Measurements from ENCODE around the gene GLOD5.

The GLOD5 gene

DNA sequence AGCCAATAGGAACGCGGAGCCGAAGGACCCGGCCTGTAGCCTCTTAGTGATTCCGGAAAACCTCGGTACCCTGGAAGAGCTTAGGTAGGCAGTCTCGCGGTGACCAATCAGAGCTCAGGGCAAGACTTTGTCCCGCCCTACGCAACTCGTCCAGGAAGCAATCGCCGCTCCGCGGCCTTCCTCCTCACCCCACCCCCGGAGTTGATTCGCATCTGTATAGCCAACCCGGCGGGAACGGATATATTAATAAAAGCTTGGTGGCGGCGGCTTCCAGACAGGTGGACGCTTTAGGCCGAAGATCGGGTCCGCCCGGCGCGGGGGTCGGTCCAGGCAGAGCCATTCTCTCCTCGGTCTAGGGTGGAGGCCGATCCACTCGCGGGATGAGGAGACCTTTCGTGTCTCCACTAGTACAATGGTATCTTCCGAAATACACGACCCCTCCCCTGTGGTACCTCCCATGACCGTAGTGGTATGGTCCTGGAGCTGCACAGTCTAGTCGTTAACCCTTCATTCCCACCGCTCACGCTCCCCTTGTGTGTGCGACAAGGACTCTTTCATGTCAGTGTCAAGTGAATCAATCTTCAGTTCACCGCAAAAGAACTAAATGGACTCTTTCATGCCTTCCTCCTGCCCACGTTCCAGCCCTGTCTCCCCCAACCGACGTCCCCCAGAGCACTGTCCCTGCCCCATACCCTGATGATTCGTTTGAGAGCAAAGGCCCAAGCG, 24.2 kb upstream of the GLOD5 start:
- DNase-seq (ENCODE audit: low read depth) = peak; percentile 97
- peak overlapping the region; percentile 72 for H3K4me3 ChIP-seq (ENCODE audit: low read length)
- TF ChIP-seq, protein P1, sequence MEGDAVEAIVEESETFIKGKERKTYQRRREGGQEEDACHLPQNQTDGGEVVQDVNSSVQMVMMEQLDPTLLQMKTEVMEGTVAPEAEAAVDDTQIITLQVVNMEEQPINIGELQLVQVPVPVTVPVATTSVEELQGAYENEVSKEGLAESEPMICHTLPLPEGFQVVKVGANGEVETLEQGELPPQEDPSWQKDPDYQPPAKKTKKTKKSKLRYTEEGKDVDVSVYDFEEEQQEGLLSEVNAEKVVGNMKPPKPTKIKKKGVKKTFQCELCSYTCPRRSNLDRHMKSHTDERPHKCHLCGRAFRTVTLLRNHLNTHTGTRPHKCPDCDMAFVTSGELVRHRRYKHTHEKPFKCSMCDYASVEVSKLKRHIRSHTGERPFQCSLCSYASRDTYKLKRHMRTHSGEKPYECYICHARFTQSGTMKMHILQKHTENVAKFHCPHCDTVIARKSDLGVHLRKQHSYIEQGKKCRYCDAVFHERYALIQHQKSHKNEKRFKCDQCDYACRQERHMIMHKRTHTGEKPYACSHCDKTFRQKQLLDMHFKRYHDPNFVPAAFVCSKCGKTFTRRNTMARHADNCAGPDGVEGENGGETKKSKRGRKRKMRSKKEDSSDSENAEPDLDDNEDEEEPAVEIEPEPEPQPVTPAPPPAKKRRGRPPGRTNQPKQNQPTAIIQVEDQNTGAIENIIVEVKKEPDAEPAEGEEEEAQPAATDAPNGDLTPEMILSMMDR (conservative IDR thresholded peaks at IDR 0.05; ENCODE audit: low read length) = no peak

DNA sequence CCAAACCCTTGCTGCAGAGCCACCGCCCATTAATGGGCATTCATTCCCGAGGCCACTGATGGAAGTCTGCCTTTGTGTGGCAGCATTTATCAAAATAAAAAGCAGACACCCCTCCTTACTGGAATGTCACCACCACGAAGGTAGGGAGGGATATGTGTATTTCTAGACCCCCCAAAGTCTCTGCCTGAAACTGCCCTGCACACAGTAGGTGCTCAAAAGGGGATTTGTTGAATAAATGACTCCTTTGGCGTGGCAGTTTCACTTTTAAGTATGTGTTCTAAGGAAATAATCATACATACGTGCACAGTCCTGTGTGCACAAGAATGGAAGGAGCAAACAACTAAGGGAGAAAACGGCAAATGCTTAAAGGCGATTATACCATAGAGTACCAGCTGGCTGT, 23.6 kb upstream of the GLOD5 start:
- DNase-seq (ENCODE audit: low read depth) = no peak
- TF ChIP-seq, protein P1 (conservative IDR thresholded peaks at IDR 0.05; ENCODE audit: low read length) = no peak
- peak overlapping the region; percentile 72 for H3K4me3 ChIP-seq (ENCODE audit: low read length)

DNA sequence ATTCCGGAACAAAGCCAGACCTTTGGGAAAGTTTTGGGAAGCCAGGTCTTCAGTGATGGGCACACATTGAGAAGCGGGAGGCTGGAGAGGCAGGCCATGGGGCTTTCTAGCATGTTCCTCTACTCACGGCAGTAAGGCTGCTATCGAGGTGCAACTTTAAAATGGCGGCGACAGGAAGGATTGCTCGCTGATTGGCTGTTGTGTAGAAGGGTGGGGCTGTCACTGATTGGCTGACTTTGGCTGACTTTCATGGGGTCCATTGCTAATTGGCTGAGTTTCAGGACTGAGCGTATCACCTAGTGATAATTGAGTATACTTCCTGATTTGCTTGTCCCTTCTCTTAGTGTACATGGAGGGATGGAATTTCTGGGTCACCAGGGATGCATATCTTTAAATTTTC, 19.7 kb upstream of the GLOD5 start:
- no peak overlapping the region for H3K4me3 ChIP-seq (ENCODE audit: low read length)
- no peak for DNase-seq (ENCODE audit: low read depth)
- TF ChIP-seq, protein P1 (conservative IDR thresholded peaks at IDR 0.05; ENCODE audit: low read length) = no peak

DNA sequence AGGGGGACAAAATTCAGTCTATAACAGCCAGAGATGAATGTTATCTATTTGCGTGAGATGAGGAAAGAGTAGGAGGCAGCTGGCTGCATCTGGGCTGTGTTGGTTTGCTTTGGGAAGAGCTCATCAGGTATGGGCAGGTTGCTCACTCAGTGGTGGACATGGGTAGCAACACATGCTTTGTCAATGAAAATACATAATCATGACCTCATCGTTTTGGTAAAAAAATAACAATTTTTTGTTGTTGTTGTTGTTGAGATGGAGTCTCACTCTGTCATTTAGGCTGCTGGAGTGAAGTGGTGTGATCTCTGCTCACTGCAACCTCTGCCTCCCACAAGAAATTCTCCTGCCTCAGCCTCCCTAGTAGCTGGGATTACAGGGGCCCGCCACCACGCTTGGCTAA, 16.3 kb upstream of the GLOD5 start:
- H3K4me3 ChIP-seq (ENCODE audit: low read length) = no peak overlapping the region
- no peak for DNase-seq (ENCODE audit: low read depth)
- TF ChIP-seq, protein P1 (conservative IDR thresholded peaks at IDR 0.05; ENCODE audit: low read length) = no peak

DNA sequence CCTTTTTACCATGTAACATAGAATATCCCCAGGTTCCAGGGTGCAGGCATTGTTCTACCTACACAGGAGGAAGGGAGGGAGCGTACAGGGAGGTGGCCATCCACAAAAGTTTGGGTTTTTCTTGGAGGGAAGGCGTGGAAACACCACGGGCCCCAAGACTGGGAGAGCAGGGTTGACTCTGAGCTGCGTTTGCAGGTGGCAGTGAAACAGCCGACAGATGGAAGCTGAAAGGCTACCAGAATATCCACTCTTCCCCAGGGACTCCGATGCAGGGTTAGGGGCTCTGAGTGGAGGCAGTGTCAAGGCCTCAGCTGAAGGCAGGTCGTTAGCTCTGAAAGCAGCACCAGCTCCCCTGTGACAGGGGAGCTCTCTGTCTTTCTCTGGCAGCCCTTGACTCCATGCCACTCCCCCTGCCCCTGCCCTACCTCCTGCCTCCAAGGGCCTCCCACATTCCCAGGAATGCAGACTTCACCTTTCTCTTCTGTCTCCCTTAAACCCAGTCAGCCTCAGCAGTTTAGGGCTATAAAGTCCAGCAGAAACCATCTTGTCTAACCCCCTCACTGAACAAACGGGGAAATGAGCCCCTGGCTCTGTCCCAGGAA, 14.0 kb upstream of the GLOD5 start:
- TF ChIP-seq, protein P1 (conservative IDR thresholded peaks at IDR 0.05; ENCODE audit: low read length) = no peak
- H3K4me3 ChIP-seq (ENCODE audit: low read length) = no peak overlapping the region
- no peak for DNase-seq (ENCODE audit: low read depth)

DNA sequence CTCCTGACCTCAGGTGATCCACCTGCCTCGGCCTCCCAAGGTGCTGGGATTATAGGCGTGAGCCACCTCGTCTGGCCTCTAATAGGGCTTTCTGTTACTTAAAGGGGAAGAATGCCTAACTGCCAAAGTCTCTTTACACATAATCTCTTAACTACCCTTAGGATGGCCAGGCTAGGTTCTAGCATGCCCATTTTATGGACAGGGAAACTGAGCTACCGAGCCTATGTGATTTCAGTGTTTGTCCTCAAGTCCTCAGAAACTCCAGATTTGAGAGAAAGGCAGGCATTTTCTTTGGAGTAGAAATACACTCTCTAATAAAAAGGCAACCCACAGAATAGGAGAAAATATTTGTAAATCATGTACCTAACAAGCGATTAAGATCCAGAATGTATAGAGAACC, 12.4 kb upstream of the GLOD5 start:
- DNase-seq (ENCODE audit: low read depth) = no peak
- no peak overlapping the region for H3K4me3 ChIP-seq (ENCODE audit: low read length)
- TF ChIP-seq, protein P1 (conservative IDR thresholded peaks at IDR 0.05; ENCODE audit: low read length) = no peak

DNA sequence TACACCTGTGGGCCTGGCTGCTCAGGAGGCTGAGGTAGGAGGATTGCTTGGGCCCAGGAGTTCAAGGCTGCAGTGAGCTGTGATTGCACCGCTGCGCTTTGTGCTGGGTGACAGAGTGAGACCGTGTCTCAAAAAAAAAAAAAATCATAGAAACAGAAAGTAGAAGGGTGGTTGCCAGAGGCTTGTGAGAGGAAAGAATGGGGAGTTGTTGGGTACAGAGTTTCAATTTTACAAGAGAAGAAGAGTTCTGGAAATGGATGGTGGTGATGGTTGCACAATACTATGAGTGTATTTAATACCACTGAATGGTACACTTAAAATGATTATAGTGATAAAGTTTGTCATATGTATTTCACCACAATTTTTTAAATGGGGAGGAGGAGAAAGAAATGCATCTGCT, 10.2 kb upstream of the GLOD5 start:
- no peak overlapping the region for H3K4me3 ChIP-seq (ENCODE audit: low read length)
- DNase-seq (ENCODE audit: low read depth) = no peak
- TF ChIP-seq, protein P1 (conservative IDR thresholded peaks at IDR 0.05; ENCODE audit: low read length) = no peak
